ENCODE measurements around the gene COL13A1. TPM values are rescaled to one million over a fixed set of nuclear protein-coding genes. Genes with fewer than 3 reads are reported as not detected.

Gene COL13A1
- total and polyA plus RNA-seq, 2 of the 8 experiments (the other 6 are each of a cell fraction or from before 2014, with no cell fraction given) = 2.6 to 5.2 TPM

DNA sequence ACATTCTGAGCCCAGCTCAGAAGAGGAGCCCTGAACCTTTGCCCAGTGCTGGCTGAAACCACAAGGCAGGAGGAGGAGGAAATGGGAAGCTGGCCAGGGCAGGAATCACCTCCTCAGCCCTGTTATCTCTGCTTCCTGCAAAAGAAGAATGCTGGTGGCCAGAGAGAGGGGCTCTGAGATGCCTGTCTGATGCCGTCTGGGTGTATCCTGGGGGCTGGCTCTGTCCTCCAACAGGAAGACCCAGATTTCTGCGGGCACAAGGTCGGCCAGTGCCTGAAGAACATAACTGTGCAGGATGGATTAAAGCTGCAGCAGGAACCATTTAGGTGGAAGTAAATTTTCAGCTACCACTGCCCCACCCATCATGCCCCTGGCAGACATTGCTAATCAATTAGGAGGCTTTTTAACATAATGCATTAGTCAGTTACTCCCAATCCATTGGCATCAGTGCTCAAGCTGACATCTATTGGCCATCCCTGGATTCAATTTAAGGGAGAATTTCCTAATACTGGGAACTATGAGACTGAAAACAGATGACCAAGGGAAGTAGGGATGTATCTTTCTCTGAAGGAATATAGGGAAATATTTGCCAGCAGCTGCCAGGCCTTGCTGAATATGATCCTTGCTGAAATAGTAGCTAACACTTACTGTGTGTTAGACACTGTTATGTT lies 67.7 kb downstream of the COL13A1 start (continued):
- TF ChIP-seq CHD7 (IDR thresholded peaks at IDR 0.05; ENCODE audit: insufficient replicate concordance, low read length) = no peak
- no peak for TF ChIP-seq POLR2AphosphoS5 (IDR thresholded peaks at IDR 0.05; ENCODE audit: low read depth, low read length)
- no peak for TF ChIP-seq BRCA1 (IDR thresholded peaks at IDR 0.05; ENCODE audit: low read depth, low read length)

All from H1 (cell line).